Epithelial cell of esophagus (primary cell): ENCODE measurements around the gene TPST2.
A peak's percentile ranks its signal among the peaks of the same experiment; 100 is the strongest.

Source experiments
- DNase-seq: peaks from one replicate; pipeline ENCODE4 v3.0.0; 2010; ENCODE audit warnings: low read depth
- H3K4me3 ChIP-seq: 2 replicates; pipeline ENCODE4 v1.5.1; 2011; ENCODE audit warnings: mild to moderate bottlenecking, low read length, control low read depth
- TF ChIP-seq, protein P1 (sequence below): IDR thresholded peaks from 2 replicates; pipeline ENCODE4 v1.5.1; 2011; ENCODE audit warnings: low read depth, mild to moderate bottlenecking, low read length, control low read depth, inconsistent platforms; ENCODE audit not compliant: insufficient read depth; ENCODE audit errors: missing control alignments

TPST2 gene

GRCh38 chr22:26516503-26516902 is 73.4 kb downstream of the TPST2 start:
- TF ChIP-seq, protein P1, sequence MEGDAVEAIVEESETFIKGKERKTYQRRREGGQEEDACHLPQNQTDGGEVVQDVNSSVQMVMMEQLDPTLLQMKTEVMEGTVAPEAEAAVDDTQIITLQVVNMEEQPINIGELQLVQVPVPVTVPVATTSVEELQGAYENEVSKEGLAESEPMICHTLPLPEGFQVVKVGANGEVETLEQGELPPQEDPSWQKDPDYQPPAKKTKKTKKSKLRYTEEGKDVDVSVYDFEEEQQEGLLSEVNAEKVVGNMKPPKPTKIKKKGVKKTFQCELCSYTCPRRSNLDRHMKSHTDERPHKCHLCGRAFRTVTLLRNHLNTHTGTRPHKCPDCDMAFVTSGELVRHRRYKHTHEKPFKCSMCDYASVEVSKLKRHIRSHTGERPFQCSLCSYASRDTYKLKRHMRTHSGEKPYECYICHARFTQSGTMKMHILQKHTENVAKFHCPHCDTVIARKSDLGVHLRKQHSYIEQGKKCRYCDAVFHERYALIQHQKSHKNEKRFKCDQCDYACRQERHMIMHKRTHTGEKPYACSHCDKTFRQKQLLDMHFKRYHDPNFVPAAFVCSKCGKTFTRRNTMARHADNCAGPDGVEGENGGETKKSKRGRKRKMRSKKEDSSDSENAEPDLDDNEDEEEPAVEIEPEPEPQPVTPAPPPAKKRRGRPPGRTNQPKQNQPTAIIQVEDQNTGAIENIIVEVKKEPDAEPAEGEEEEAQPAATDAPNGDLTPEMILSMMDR: no peak
- no peak for DNase-seq
- no peak overlapping the region for H3K4me3 ChIP-seq

DNA sequence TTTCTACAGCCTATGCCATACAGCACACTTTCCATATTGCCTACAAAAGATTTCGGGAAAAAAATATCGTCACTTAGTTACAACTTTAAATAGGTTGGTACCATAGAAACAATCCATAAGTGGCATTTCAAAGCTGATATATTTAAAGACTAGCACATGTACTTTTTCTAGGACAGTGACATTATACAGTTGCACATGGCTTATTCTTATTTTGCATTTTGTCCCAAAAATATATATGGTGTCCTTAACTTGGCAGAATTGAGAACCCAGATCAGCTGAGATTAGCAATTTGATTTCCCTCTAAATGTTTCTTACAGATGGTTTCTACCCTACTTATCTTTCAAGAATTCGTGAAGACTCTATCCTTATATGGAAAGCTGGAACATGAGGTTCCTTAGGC is 74.0 kb downstream of the TPST2 start:
- DNase-seq: no peak
- no peak overlapping the region for H3K4me3 ChIP-seq
- TF ChIP-seq, protein P1: no peak

- TF ChIP-seq, protein P1: no peak
- DNase-seq: no peak
- H3K4me3 ChIP-seq: no peak overlapping the region
Measured at GRCh38 chr22:26514419-26515161, 75.3 kb downstream of the TPST2 start.

DNA sequence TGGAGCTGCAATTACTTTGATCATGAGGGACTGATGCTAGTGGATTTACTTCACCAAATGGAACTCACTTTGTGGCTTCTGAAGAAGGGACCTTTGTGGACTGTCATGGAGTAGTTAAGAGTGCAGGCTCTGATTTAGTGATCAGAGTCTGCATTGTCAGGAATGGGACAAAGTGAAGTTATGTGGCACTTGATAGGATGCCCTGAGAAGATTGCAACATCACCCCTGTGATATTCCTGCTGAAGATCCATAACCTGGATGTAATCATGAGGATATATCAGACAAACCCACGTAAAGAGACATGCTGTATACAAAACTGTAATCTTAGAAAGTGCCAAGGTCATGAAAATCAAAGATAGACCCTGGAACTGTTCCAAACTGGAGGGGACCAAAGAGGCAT is 76.1 kb downstream of the TPST2 start:
- no peak overlapping the region for H3K4me3 ChIP-seq
- no peak for DNase-seq
- TF ChIP-seq, protein P1: no peak

DNA sequence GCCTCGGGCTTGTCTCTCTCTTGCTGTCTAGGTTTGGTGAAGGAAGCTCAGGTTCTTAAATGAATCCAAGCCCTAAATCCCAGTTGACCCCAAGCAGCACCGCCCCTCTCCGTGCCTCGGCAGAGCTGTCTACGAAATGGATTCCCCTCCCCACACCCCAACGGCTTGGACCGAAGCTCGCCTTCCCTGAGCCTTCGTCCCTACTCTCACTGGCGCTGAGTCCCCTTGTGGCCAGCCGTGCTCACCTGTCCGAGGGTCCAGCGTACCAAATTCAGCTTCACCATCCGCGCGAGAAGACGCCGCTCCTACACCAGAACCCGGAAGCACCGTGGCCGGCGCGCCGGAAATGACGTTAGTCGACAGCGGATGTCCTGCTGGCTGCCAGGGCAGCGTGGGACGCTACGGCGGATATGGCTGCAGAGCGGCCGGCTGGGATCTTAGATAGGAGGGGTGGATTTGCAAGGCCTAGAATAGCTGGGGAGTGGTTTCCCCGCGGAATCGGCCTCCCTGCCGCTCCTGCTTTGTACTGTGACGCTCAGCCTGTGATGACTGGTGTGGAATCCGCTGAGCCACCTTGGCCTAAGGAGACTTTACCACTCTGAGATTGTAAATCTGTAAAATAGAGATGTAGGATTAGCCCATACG is 77.7 kb downstream of the TPST2 start, which contains the start of gene TFIP11:
Gene TFIP11 (minus strand): TSS at position 325 of the 645 bp plus-strand sequence. CDS start 2,201 bp downstream, outside the sequence.
- peak; percentile 95 for DNase-seq
- TF ChIP-seq, protein P1: no peak
- H3K4me3 ChIP-seq: peak within 1 kb of the TSS; percentile 100

- H3K4me3 ChIP-seq: no peak overlapping the region
- TF ChIP-seq, protein P1: no peak
- DNase-seq: no peak
Measured at GRCh38 chr22:26508148-26508547, 81.8 kb downstream of the TPST2 start.
